ENCODE results near the gene ENOSF1.
"Not testable (repeated sequence)": the region's sequence is repeated elsewhere in the genome, so short reads cannot be mapped to it uniquely, and the experiment has no call there.

ENOSF1 gene

DNA sequence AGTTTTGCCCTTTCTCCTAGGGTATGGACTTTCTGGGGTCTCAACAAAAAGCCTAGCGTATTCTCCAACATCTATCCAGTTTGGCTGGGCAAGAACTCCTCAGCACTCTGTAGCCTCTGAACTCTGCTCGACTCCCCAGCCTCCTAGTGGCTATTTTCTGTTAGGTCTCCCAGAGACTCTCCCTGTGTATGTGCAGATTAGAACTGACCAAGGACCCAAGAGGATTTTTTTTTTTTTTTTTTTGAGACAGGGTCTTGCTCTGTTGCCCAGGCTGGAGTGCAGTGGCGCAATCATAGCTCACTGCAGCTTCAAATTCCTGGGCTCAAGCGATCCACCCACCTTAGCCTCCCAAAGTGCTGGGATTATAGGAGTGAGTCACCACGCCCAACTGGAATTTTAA, 17.7 kb upstream of the ENOSF1 start:
- not testable (repeated sequence) for DNase-seq; H3K36me3 ChIP-seq (replicated peaks); H3K4me3 ChIP-seq (ENCODE audit: low read depth, low read length); H3K27me3 ChIP-seq (replicated peaks); H3K27ac ChIP-seq
- TF ChIP-seq, protein P1, sequence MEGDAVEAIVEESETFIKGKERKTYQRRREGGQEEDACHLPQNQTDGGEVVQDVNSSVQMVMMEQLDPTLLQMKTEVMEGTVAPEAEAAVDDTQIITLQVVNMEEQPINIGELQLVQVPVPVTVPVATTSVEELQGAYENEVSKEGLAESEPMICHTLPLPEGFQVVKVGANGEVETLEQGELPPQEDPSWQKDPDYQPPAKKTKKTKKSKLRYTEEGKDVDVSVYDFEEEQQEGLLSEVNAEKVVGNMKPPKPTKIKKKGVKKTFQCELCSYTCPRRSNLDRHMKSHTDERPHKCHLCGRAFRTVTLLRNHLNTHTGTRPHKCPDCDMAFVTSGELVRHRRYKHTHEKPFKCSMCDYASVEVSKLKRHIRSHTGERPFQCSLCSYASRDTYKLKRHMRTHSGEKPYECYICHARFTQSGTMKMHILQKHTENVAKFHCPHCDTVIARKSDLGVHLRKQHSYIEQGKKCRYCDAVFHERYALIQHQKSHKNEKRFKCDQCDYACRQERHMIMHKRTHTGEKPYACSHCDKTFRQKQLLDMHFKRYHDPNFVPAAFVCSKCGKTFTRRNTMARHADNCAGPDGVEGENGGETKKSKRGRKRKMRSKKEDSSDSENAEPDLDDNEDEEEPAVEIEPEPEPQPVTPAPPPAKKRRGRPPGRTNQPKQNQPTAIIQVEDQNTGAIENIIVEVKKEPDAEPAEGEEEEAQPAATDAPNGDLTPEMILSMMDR (IDR thresholded peaks at IDR 0.05; ENCODE audit: low read depth, low read length, missing control alignments), result peak; percentile 55
- in situ Hi-C loops (cut with HindIII; ENCODE audit: low pct_ligation_motif_present, low sequenced_read_pairs), result loop anchor here (25.0 kb wide), 1 partner anchor 107 kb away; no protein-coding TSS in a partner anchor

DNA sequence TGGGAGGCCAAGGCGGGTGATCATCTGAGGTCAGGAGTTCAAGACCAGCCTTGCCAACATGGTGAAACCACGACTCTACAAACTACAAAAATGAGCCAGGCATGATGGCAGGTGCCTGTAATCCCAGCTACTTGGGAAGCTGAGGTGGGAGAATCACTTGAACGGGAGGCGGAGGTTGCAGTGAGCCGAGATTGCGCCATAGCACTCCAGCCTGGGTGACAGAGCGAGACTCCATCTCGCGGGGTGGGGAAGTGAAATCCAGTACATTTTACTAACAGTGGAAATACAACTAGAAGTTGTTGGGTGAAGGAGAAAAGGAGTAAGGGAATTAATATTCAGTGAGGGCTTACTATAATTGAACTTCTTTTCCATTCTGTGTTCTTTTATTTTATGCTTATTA, 13.2 kb upstream of the ENOSF1 start:
- H3K36me3 ChIP-seq (replicated peaks), result no peaks in the 10 kb centered on the region
- in situ Hi-C loops (cut with HindIII; ENCODE audit: low pct_ligation_motif_present, low sequenced_read_pairs), result loop anchor here (25.0 kb wide), 1 partner anchor 112 kb away; no protein-coding TSS in a partner anchor
- no peak for DNase-seq
- H3K27me3 ChIP-seq (replicated peaks), result no peaks in the 10 kb centered on the region
- TF ChIP-seq, protein P1 (IDR thresholded peaks at IDR 0.05; ENCODE audit: low read depth, low read length, missing control alignments), result no peak
- H3K4me3 ChIP-seq (ENCODE audit: low read depth, low read length), result no peak overlapping the region
- no peak overlapping the region for H3K27ac ChIP-seq

- TF ChIP-seq, protein P1 (IDR thresholded peaks at IDR 0.05; ENCODE audit: low read depth, low read length, missing control alignments), result no peak
- in situ Hi-C loops (cut with HindIII; ENCODE audit: low pct_ligation_motif_present, low sequenced_read_pairs), result no loop called here
- Histone ChIP-seq H3K36me3 (replicated peaks) (no peaks in the 10 kb centered on the region), H3K27me3 (replicated peaks) (no peaks in the 10 kb centered on the region), H3K27ac (no peak overlapping the region), H3K4me3 (ENCODE audit: low read depth, low read length) (no peak overlapping the region)
- DNase-seq, result no peak
Observed at GRCh38 chr18:723541-724080, 11.2 kb upstream of the ENOSF1 start.

GRCh38 chr18:717003-717402, 4.6 kb upstream of the ENOSF1 start:
- no peak for DNase-seq
- Histone ChIP-seq H3K36me3 (replicated peaks) (no peaks in the 10 kb centered on the region), H3K4me3 (ENCODE audit: low read depth, low read length) (no peak overlapping the region), H3K27ac (no peak overlapping the region), H3K27me3 (replicated peaks) (no peaks in the 10 kb centered on the region)
- in situ Hi-C loops (cut with HindIII; ENCODE audit: low pct_ligation_motif_present, low sequenced_read_pairs), result no loop called here
- TF ChIP-seq, protein P1 (IDR thresholded peaks at IDR 0.05; ENCODE audit: low read depth, low read length, missing control alignments), result no peak

- TF ChIP-seq, protein P1 (IDR thresholded peaks at IDR 0.05; ENCODE audit: low read depth, low read length, missing control alignments), result no peak
- Histone ChIP-seq H3K36me3 (replicated peaks) (no peaks in the 10 kb centered on the region), H3K27me3 (replicated peaks) (no peaks in the 10 kb centered on the region), H3K4me3 (ENCODE audit: low read depth, low read length) (no peak overlapping the region), H3K27ac (no peak overlapping the region)
- in situ Hi-C loops (cut with HindIII; ENCODE audit: low pct_ligation_motif_present, low sequenced_read_pairs), result no loop called here
- DNase-seq, result peak; percentile 59
Observed at GRCh38 chr18:715626-716025, 3.2 kb upstream of the ENOSF1 start.

DNA sequence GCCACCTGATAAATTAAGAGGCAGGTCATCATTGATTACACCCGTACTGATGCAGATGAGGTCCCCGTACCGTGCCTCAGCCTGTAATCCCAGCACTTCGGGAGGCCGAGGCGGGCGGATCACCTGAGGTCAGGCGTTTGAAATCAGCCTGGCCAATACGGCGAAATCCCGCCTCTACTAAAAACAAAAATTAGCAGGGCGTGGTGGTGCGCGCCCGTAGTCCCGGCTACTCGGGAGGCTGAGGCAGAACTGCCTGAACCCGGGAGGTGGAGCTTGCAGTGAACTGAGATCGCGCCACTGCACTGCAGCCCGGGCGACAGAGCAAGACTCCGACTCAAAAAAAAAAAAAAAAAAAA, 683 bp upstream of the ENOSF1 start:
- Histone ChIP-seq H3K36me3 (replicated peaks) (no peaks in the 10 kb centered on the region), H3K4me3 (ENCODE audit: low read depth, low read length) (peak overlapping the region; percentile 73), H3K27ac (no peak overlapping the region), H3K27me3 (replicated peaks) (no peaks in the 10 kb centered on the region)
- in situ Hi-C loops (cut with HindIII; ENCODE audit: low pct_ligation_motif_present, low sequenced_read_pairs), result no loop called here
- no peak for DNase-seq
- TF ChIP-seq, protein P1 (IDR thresholded peaks at IDR 0.05; ENCODE audit: low read depth, low read length, missing control alignments), result no peak
